A673 (cell line): Measurements from ENCODE around the gene KLHL4. TPM values are rescaled to one million over a fixed set of nuclear protein-coding genes. Genes with fewer than 3 reads are reported as not detected.

Experiments used
- BruUV-seq: library from RNA; stranded (reverse); fragments of 400-500 nt; replicated peaks from 2 replicates; lab custom pipeline; 2021; lab: Mats Ljungman, UMichigan
- CTCF ChIA-PET: fragments of 300-600 bp; sonication (Branson Sonifier 250); formaldehyde crosslinking; loops from one replicate; lab custom pipeline; 2022; ENCODE audit warnings: antibody characterized with exemption; lab: Charles Lee
- POLR2A ChIA-PET: fragments of 300-600 bp; sonication (Branson Sonifier 250); formaldehyde crosslinking; loops from one replicate; lab custom pipeline; 2022; ENCODE audit warnings: antibody characterized with exemption; ENCODE audit not compliant: low non-redundant PET; lab: Charles Lee
- DNase-seq: peaks from one replicate; pipeline ENCODE4 v3.0.0-alpha.2; 2015; ENCODE audit warnings: low spot score
- H3K27ac ChIP-seq: fragments of 200-600 bp; sonication (generic); 2 replicates; pipeline ENCODE4 v1.5.1; 2016; ENCODE audit warnings: mixed run types, low read depth, mild to moderate bottlenecking, mixed read lengths, antibody characterized with exemption, low read length; ENCODE audit not compliant: poor library complexity, severe bottlenecking
- H3K27me3 ChIP-seq: fragments of 200-600 bp; sonication (generic); replicated peaks from 2 replicates; pipeline ENCODE4 v1.6.1; 2017; ENCODE audit warnings: mixed run types, low read depth, mild to moderate bottlenecking, mixed read lengths, antibody characterized with exemption, low read length; ENCODE audit not compliant: insufficient read depth, poor library complexity
- H3K36me3 ChIP-seq: fragments of 200-600 bp; sonication (generic); 2 replicates; pipeline ENCODE4 v1.6.1; 2016; ENCODE audit warnings: mixed run types, mild to moderate bottlenecking, mixed read lengths, antibody characterized with exemption, low read length; ENCODE audit not compliant: insufficient read depth, poor library complexity, severe bottlenecking
- H3K4me1 ChIP-seq: fragments of 200-600 bp; sonication (generic); 2 replicates; pipeline ENCODE4 v1.6.1; 2017; ENCODE audit warnings: mixed run types, mild to moderate bottlenecking, mixed read lengths, antibody characterized with exemption, low read length; ENCODE audit not compliant: insufficient read depth, poor library complexity, severe bottlenecking
- H3K4me3 ChIP-seq: fragments of 200-600 bp; sonication (generic); 2 replicates; pipeline ENCODE4 v1.5.1; 2016; ENCODE audit warnings: low read depth, mixed run types, mild to moderate bottlenecking, mixed read lengths, low read length; ENCODE audit not compliant: poor library complexity, severe bottlenecking
- H3K9me3 ChIP-seq: fragments of 200-600 bp; sonication (generic); 2 replicates; pipeline ENCODE4 v1.6.1; 2016; ENCODE audit warnings: mixed run types, low read depth, mild to moderate bottlenecking, mixed read lengths, antibody characterized with exemption, low read length; ENCODE audit not compliant: poor library complexity, severe bottlenecking
- EZH2 ChIP-seq: fragments of 200-600 bp; sonication (generic); IDR thresholded peaks from 2 replicates; pipeline ENCODE4 v1.6.1; 2017; ENCODE audit warnings: borderline replicate concordance, low read depth, mild to moderate bottlenecking, mixed read lengths, antibody characterized with exemption, low read length; ENCODE audit not compliant: poor library complexity, severe bottlenecking
- intact Hi-C: fragments of 100-400 bp; cut with micrococcal nuclease; formaldehyde crosslinking; loops from one replicate; pipeline ENCODE4 v1.10.0; 2022; ENCODE audit not compliant: unreplicated experiment
- total RNA-seq: library from RNA; stranded (reverse); gene quantifications from 2 replicates; pipeline ENCODE4 v1.2.3, GENCODE V29; 2021
- TF ChIP-seq, protein P1 (sequence below): fragments of 300-800, 200-600 bp; sonication (generic); conservative IDR thresholded peaks from 2 replicates; pipeline ENCODE4 v1.5.1; 2017; ENCODE audit warnings: low read depth, mild to moderate bottlenecking, antibody characterized with exemption, low read length, moderate library complexity, mixed read lengths

The KLHL4 gene
- total RNA-seq, 1 experiment from 2014 or later: 0.34 TPM

DNA sequence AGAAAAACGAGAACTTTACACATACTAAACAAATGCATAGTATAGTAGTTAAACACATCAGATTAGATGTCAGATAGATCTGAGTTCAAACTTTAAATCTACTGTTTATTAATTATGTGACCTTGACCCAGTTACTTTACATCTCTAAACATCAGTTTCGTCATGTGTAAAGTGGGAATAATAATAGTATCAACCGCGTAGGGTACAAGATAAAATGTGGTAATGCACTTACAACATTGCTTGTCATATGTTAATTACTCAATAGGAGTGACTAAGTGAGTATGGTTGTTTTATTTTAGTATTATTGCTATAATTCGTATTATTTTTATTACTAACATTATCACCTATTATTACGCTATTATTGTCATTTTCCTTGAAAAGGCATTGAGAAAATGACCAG, 144.2 kb downstream of the KLHL4 start:
- no peaks in the 10 kb centered on the region for H3K27me3 ChIP-seq
- TF ChIP-seq EZH2: no peak
- TF ChIP-seq, protein P1, sequence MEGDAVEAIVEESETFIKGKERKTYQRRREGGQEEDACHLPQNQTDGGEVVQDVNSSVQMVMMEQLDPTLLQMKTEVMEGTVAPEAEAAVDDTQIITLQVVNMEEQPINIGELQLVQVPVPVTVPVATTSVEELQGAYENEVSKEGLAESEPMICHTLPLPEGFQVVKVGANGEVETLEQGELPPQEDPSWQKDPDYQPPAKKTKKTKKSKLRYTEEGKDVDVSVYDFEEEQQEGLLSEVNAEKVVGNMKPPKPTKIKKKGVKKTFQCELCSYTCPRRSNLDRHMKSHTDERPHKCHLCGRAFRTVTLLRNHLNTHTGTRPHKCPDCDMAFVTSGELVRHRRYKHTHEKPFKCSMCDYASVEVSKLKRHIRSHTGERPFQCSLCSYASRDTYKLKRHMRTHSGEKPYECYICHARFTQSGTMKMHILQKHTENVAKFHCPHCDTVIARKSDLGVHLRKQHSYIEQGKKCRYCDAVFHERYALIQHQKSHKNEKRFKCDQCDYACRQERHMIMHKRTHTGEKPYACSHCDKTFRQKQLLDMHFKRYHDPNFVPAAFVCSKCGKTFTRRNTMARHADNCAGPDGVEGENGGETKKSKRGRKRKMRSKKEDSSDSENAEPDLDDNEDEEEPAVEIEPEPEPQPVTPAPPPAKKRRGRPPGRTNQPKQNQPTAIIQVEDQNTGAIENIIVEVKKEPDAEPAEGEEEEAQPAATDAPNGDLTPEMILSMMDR: no peak
- ChIA-PET POLR2A (no interaction called here), CTCF (no interaction called here)
- no peaks in the 10 kb centered on the region for H3K9me3 ChIP-seq
- H3K4me3 ChIP-seq: no peak overlapping the region
- no peak for DNase-seq
- no TSS peak for BruUV-seq
- intact Hi-C loops: loop anchor here (5.0 kb wide), 1 partner anchor 324 kb away; no protein-coding TSS in a partner anchor
- no peaks in the 10 kb centered on the region for H3K4me1 ChIP-seq
- no peaks in the 10 kb centered on the region for H3K36me3 ChIP-seq
- H3K27ac ChIP-seq: no peak overlapping the region

DNA sequence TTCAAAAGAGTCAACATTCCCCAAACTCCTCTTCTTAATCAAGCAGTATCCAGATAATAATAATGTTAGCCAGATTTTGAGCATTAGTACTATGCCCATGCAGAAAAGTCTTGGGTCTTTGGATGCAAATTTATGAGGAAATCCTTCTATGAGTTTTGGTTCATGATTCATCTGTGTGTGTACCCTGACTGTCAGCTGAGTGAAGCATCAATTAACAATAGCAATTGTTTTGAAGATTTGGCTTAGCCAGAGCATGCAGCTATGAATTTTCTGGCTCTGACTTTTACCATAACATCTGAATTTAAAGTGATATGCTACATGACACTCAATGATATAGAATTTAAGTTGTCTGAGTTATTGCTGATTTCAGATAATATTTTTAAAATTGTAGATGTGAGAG, 145.8 kb downstream of the KLHL4 start:
- Histone ChIP-seq H3K4me1 (no peaks in the 10 kb centered on the region), H3K27me3 (no peaks in the 10 kb centered on the region), H3K27ac (no peak overlapping the region), H3K9me3 (no peaks in the 10 kb centered on the region), H3K36me3 (no peaks in the 10 kb centered on the region), H3K4me3 (no peak overlapping the region)
- ChIA-PET CTCF (no interaction called here), POLR2A (no interaction called here)
- TF ChIP-seq, protein P1: no peak
- no peak for TF ChIP-seq EZH2
- intact Hi-C loops: loop anchor here (5.0 kb wide), 1 partner anchor 326 kb away; no protein-coding TSS in a partner anchor
- DNase-seq: no peak
- no TSS peak for BruUV-seq

DNA sequence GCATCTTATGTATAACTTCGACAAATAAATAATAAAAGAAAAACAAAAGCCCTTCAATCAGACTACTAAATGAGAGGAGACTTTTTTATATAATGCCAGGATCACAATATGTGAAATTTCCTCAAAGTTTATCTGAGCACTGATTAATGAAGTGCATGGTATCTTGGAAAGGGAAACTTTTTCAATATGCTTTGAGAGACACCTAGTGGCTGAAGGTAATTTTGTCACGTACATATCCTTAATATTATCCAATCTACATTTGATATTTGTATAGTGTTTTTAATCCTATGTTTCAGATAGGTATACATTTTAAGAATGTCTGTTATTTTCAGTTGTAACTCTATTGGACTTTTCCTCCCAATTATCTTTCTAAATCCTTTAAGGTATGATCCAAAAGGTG, 146.8 kb downstream of the KLHL4 start:
- BruUV-seq: no TSS peak
- no peaks in the 10 kb centered on the region for H3K9me3 ChIP-seq
- H3K36me3 ChIP-seq: no peaks in the 10 kb centered on the region
- intact Hi-C loops: loop anchor here (5.0 kb wide), 1 partner anchor 327 kb away; no protein-coding TSS in a partner anchor
- H3K4me1 ChIP-seq: no peaks in the 10 kb centered on the region
- no peak overlapping the region for H3K4me3 ChIP-seq
- ChIA-PET POLR2A (no interaction called here), CTCF (no interaction called here)
- H3K27me3 ChIP-seq: no peaks in the 10 kb centered on the region
- no peak for TF ChIP-seq EZH2
- TF ChIP-seq, protein P1: peak; percentile 47; the same call in 1 of the 2 replicates
- DNase-seq: peak; percentile 18
- no peak overlapping the region for H3K27ac ChIP-seq
